Sigmoid colon (tissue), 7 donors: Measurements from ENCODE around the gene CTTN. TPM values are rescaled to one million over a fixed set of nuclear protein-coding genes. Genes with fewer than 3 reads are reported as not detected.
A peak's percentile ranks its signal among the peaks of the same experiment; 100 is the strongest.

Source experiments
- DNase-seq: peaks from one replicate; pipeline ENCODE4 v3.0.0-alpha.2; 2019
- H3K27ac ChIP-seq, 4 donors: fragments of 200-600 bp; sonication (generic); one replicate each; pipeline ENCODE4 v1.5.1; 2016 to 2019; ENCODE audit warnings: mild to moderate bottlenecking in 1 of 4
- H3K27me3 ChIP-seq, 3 donors: fragments of 200-600 bp; sonication (generic); one replicate each; pipeline ENCODE4 v1.5.1; 2019; ENCODE audit warnings: mild to moderate bottlenecking in 1 of 3
- H3K36me3 ChIP-seq, 4 donors: fragments of 200-600 bp; sonication (generic); one replicate each; pipeline ENCODE4 v1.5.1; 2016 to 2019
- H3K4me1 ChIP-seq, 4 donors: fragments of 200-600 bp; sonication (generic); one replicate each; pipeline ENCODE4 v1.5.1; 2017 to 2019
- H3K4me3 ChIP-seq, 4 donors: fragments of 200-600 bp; sonication (generic); one replicate each; pipeline ENCODE4 v1.5.1; 2017 to 2019; ENCODE audit warnings: mild to moderate bottlenecking in 2 of 4, moderate library complexity in 1 of 4
- H3K9me3 ChIP-seq, 4 donors: fragments of 200-600 bp in 3 of 4; sonication (generic) in 3 of 4; one replicate each; pipeline versions ENCODE4 v1.5.1 to v1.6.1; 2013 to 2019
- CTCF ChIP-seq, 4 experiments: fragments of 450-650 bp in 3 of 4; fragments of 200-600 bp in 1 of 4; IDR thresholded peaks; one replicate each; pipeline ENCODE4 v1.5.1; 2016 to 2019; ENCODE audit warnings: antibody characterized with exemption in 4 of 4, mild to moderate bottlenecking in 3 of 4, moderate library complexity in 2 of 4
- EP300 ChIP-seq, 4 donors: sonication (generic); formaldehyde crosslinking; IDR thresholded peaks; one replicate each; pipeline ENCODE4 v1.6.1; 2017; ENCODE audit warnings: antibody characterized with exemption in 4 of 4
- POLR2A ChIP-seq, 2 donors: fragments of 450-650 bp; IDR thresholded peaks; one replicate each; pipeline ENCODE4 v1.6.1; 2016; ENCODE audit warnings: antibody characterized with exemption in 2 of 2, mild to moderate bottlenecking in 2 of 2, moderate library complexity in 2 of 2
- POLR2AphosphoS5 ChIP-seq, 4 donors: sonication (generic); formaldehyde crosslinking; IDR thresholded peaks; one replicate each; pipeline ENCODE4 v1.6.1; 2017; ENCODE audit warnings: antibody characterized with exemption in 4 of 4
- WGBS, 2 donors: extraction: QIAGEN DNeasy Blood & Tissue Kit; methylation state at CpG; one replicate each; pipeline ENCODE4 v1.1.7; 2013; 5-methylcytosine and 5-hydroxymethylcytosine counted together
- intact Hi-C: fragments of 100-400 bp; cut with DNase I; formaldehyde crosslinking; loops from one replicate; pipeline ENCODE4 v1.15.1; 2023
- polyA plus RNA-seq, 3 donors: library from polyadenylated mRNA; stranded (reverse); fragments of 200-250 nt; gene quantifications; one replicate each; pipeline ENCODE4 v1.2.3, GENCODE V29; 2013
- total RNA-seq, 4 donors: library from RNA; depleted of rRNA; stranded (reverse); fragments of >200 nt; gene quantifications; one replicate each; pipeline ENCODE4 v1.1.0, GENCODE V29; 2016
- donor health status: healthy with polysubstance abuse.
- donor health status: Bipolar disorder and iron deficiency.
- donor health status: healthy.

CTTN gene
- total and polyA plus RNA-seq, 7 donors = 87.1 to 312 (median 136) TPM

GRCh38 chr11:70371241-70371640 is 27.1 kb upstream of the CTTN start:
- 77 to 82% methylated on average over 5 of the region's 5 CpGs for WGBS, 2 donors
- no peak for DNase-seq
- peaks cover 0 to 57% (median 15%) of the 10 kb centered on the region in 4 donors for H3K36me3 ChIP-seq

GRCh38 chr11:70372076-70372475 is 26.3 kb upstream of the CTTN start:
- peaks cover 0 to 60% (median 22%) of the 10 kb centered on the region in 4 donors for H3K36me3 ChIP-seq
- DNase-seq = no peak
- no peaks in the 10 kb centered on the region for H3K9me3 ChIP-seq
- TF ChIP-seq POLR2A (IDR thresholded peaks at IDR 0.05) (no peak), EP300 (IDR thresholded peaks at IDR 0.05) (no peak), POLR2AphosphoS5 (IDR thresholded peaks at IDR 0.05) (no peak), CTCF (IDR thresholded peaks at IDR 0.05) (no peak)
- no peaks in the 10 kb centered on the region for H3K27me3 ChIP-seq
- intact Hi-C loops = no loop called here
- no peaks in the 10 kb centered on the region for H3K4me1 ChIP-seq
- no peak overlapping the region for H3K4me3 ChIP-seq
- no peak overlapping the region for H3K27ac ChIP-seq
- whole genome bisulfite sequencing, 2 donors = 97% methylated on average over 8 of the region's 8 CpGs

More at GRCh38 chr11:70371241-70371640, 27.1 kb upstream of the CTTN start:
- Histone ChIP-seq H3K27me3 (no peaks in the 10 kb centered on the region), H3K4me1 (no peaks in the 10 kb centered on the region), H3K9me3 (no peaks in the 10 kb centered on the region), H3K4me3 (no peak overlapping the region), H3K27ac (no peak overlapping the region)
- intact Hi-C loops = no loop called here
- TF ChIP-seq EP300 (IDR thresholded peaks at IDR 0.05) = no peak
- TF ChIP-seq POLR2A (IDR thresholded peaks at IDR 0.05) = no peak
- no peak for TF ChIP-seq CTCF (IDR thresholded peaks at IDR 0.05)
- TF ChIP-seq POLR2AphosphoS5 (IDR thresholded peaks at IDR 0.05) = no peak

- H3K27me3 ChIP-seq = no peaks in the 10 kb centered on the region
- H3K27ac ChIP-seq = no peak overlapping the region
- peak; percentile 11 for DNase-seq
- TF ChIP-seq POLR2AphosphoS5 (IDR thresholded peaks at IDR 0.05) (no peak), CTCF (IDR thresholded peaks at IDR 0.05) (no peak), POLR2A (IDR thresholded peaks at IDR 0.05) (no peak), EP300 (IDR thresholded peaks at IDR 0.05) (no peak)
- intact Hi-C loops = no loop called here
- peaks cover 0 to 69% (median 38%) of the 10 kb centered on the region in 4 donors for H3K36me3 ChIP-seq
- no peaks in the 10 kb centered on the region for H3K9me3 ChIP-seq
- WGBS, 2 donors = 89 to 97% methylated on average over 12 of the region's 12 CpGs
- H3K4me1 ChIP-seq = peaks cover 0 to 4% (median 1%) of the 10 kb centered on the region in 4 donors
- no peak overlapping the region for H3K4me3 ChIP-seq
These were observed 21.7 kb upstream of the CTTN start for GRCh38 chr11:70376621-70377020.

GRCh38 chr11:70377645-70378044 is 20.7 kb upstream of the CTTN start:
- H3K4me1 ChIP-seq = peaks cover 0 to 14% (median 11%) of the 10 kb centered on the region in 4 donors
- 86 to 92% methylated on average over 8 of the region's 8 CpGs for WGBS, 2 donors
- intact Hi-C loops = no loop called here
- TF ChIP-seq POLR2A (IDR thresholded peaks at IDR 0.05) (no peak), CTCF (IDR thresholded peaks at IDR 0.05) (no peak), POLR2AphosphoS5 (IDR thresholded peaks at IDR 0.05) (no peak), EP300 (IDR thresholded peaks at IDR 0.05) (no peak)
- no peak for DNase-seq
- no peak overlapping the region for H3K4me3 ChIP-seq
- H3K27me3 ChIP-seq = no peaks in the 10 kb centered on the region
- no peak overlapping the region for H3K27ac ChIP-seq
- peaks cover 0 to 62% (median 34%) of the 10 kb centered on the region in 4 donors for H3K36me3 ChIP-seq
- H3K9me3 ChIP-seq = no peaks in the 10 kb centered on the region
